GM11168 (cell line): ENCODE measurements around the gene PRRG1.
"Not testable (repeated sequence)": the region's sequence is repeated elsewhere in the genome, so short reads cannot be mapped to it uniquely, and the experiment has no call there.

Experiments used
- in situ Hi-C: fragments of 300-500 bp; cut with MboI; formaldehyde crosslinking; loops from one replicate; pipeline ENCODE4 v1.12.0; 2022; ENCODE audit warnings: low sequenced_read_pairs; ENCODE audit not compliant: unreplicated experiment

The PRRG1 gene

DNA sequence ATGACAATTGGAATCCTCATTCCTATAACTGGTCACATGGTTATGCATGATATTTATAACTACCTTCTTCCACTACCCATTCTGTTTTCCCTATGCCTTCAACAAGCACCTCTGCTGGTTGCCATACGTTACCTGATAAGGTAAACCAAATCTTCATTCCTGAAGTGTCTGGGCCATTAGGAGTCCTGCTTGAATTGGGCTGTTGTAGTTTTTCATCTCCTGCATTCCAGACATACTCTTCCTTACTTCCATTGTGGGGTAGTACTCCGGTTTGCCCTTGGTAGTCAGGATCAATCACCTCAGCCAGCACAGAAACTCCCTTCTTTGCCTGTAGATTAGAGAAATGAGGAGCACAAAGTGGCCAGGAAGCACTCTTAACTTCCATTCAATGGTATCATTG, 113.2 kb downstream of the PRRG1 start:
- in situ Hi-C loops = no loop called here

DNA sequence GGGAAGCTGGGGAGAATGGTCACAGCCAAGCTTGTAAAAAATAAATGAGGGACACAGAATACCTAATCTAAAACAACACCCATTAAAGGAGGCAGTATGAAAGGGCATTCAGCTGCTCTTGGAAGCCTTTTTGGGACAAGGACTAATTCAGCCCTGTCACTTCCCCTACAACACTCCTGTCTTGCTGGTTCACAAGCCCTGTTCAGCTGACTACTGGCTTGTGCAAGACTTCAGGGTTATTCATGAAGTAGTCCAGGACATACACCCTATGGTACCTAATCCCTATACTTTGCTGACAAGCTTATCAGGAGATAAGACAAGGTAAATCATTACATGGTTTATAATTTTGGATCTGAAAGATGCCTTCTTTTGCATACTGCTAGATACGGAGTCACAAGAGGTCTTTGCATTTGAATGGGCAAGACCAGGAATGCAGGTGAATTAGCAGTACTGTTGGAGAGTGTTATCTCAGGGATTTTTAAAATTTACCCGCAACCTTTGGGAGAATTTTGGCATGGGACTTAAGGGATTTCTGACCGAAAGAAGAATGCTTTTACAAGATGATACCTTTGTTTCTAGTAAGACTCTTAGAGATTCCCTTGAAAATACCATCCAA, 119.1 kb downstream of the PRRG1 start:
- in situ Hi-C loops = no loop called here

DNA sequence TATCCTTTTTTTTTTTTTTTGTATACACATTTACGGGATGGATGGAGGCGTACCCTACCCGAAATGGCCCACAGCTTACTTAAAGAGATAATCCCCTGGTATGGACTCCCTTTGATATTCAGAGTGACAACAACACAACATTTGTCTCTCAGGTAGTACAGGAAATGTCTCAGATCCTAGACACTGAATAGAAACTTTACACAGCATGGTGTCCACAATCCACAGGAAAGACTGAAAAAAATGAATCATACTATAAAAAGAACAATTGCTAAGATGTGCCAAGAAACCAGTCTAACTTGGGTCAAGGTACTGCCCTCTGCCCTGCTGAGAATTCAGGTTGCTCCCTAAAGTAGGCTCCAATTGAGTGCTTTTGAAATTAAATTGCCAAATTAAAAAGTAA, 121.5 kb downstream of the PRRG1 start:
- in situ Hi-C loops = no loop called here

GRCh38 chrX:37472836-37473235, 123.7 kb downstream of the PRRG1 start:
- in situ Hi-C loops = no loop called here

DNA sequence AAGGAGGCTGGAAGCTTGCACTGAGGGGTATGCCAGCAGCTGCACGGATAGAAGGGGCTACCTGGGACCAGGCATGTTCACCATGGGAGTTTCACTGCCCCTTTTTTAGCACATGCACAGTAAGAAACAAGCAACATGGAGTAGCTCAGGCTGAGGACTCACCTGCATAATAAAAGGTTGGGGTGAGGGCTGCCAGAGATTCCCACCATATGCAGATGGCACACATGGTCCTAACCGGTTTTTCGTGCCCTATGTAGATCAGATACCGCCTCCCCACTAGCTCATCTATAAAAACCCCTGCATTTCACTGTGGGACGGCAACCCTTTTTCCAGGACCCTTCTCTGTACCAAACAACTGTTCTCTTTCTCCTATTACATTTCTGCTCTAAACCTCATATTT, 125.3 kb downstream of the PRRG1 start:
- in situ Hi-C loops = no loop called here

GRCh38 chrX:37476571-37477170, 127.5 kb downstream of the PRRG1 start:
- in situ Hi-C loops = no loop called here

- in situ Hi-C loops = not testable (repeated sequence)
These were observed 135.2 kb downstream of the PRRG1 start for GRCh38 chrX:37484335-37484734.

GRCh38 chrX:37485429-37485828, 136.3 kb downstream of the PRRG1 start:
- in situ Hi-C loops = no loop called here

- in situ Hi-C loops = no loop called here
These were observed 138.1 kb downstream of the PRRG1 start for GRCh38 chrX:37487271-37487670.

DNA sequence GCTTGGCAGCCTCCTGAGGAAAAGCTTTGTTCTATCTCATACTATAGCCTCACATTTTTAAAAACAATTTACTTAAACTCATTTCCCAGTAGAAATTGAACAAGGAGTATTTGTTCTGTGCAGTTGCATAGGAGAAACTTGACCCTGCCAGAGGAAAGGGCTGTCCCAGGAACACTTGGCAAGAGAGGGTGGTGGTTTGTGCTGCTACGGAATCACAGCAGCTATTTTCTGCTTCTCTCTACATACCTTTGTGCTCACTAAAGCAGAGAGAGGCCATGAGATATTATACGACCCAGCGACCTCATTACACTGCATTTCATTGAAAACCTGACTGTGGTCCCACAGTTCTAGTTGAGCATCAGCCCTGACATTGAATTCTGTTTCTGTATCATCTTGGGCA, 139.2 kb downstream of the PRRG1 start:
- in situ Hi-C loops = no loop called here

DNA sequence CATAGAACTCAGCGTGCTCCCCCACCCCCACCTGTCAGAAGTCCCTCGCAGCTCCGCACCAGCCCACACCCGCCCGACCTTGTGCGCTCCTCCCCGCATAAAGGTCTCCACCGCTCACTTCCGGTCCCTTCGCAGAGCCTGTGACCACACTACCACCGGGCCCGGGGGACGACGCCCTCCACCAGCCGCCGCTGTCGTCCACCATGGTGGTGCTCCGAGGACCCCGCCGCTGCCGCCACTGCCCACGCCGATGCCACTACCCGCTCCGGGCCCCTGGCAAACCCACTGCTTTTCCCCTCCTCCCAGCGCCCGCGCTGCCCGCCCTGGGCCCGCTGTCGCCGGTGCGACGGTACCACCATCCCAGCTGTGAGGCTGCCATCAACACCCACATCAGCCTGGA, 142.5 kb downstream of the PRRG1 start:
- in situ Hi-C loops = no loop called here

DNA sequence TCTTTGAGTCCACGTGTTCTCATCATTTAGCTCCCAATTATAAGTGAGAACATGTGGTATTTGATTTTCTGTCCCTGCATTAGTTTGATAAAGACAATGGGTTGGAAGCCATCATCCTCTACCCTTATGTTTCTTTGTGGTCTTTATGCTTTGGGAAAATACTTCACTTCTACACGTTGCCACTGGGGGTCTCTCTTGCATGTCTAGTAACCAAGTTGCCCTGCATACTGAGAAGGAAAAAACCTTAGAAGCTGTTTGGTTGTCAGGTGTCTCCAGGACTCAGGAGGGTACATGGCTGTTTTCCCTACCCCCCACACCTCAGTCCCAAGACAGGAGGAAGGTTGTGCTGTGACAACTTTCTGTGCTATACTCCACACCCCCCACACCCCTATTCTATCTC, 146.6 kb downstream of the PRRG1 start:
- in situ Hi-C loops = not testable (repeated sequence)

GRCh38 chrX:37497126-37497525, 148.0 kb downstream of the PRRG1 start:
- in situ Hi-C loops = not testable (repeated sequence)

DNA sequence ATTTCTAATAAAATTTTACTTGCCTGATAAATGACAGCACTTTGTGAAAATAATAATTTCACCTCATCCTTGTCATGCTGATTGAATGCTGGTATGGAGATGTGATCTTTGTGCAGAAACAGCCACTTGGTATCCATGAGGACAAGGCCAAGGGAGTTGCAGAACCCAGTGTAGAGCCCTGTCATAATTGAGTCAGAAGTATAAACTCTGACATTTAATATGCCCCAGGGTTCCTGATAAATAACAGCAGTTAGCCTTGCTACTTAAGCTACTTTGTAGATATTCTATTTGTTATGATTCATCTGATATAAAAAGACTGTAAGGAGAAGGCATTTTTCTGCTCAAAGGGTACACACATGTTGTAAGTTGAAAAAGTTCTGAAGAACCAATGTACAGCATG, 149.2 kb downstream of the PRRG1 start:
- in situ Hi-C loops = not testable (repeated sequence)

- in situ Hi-C loops = not testable (repeated sequence)
These were observed 150.5 kb downstream of the PRRG1 start for GRCh38 chrX:37499649-37500048.

DNA sequence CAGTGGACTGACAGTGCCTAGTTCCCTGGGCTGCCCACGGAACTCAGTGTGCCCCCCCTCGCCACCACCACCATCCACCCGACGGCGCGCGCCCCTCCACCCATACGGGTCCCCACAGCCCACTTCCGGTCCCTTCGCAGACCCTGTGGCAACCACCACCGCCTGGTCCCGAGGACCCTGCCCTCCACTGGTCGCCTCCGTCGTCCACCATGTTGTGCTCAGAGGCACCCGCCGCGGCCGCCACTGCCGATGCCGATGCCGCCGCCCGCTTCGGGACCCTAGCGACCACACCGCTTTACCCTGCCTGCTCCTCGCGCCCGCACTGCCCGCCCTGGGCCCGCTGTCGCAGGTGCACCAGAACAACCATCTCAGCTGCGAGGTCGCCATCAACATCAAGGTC, 155.8 kb downstream of the PRRG1 start:
- in situ Hi-C loops = no loop called here
